Transverse colon (tissue), 4 donors: ENCODE measurements around the gene ARSI. TPM values are rescaled to one million over a fixed set of nuclear protein-coding genes. Genes with fewer than 3 reads are reported as not detected.

Experiments used
- DNase-seq: peaks from one replicate; pipeline ENCODE4 v3.0.0-alpha.2; 2019
- H3K27ac ChIP-seq, 4 donors: fragments of 200-600 bp; sonication (generic); 2 replicates each; pipeline ENCODE4 v1.5.1; 2016 to 2018; ENCODE audit warnings: inconsistent platforms in 4 of 4
- H3K27me3 ChIP-seq: fragments of 200-600 bp; sonication (generic); 2 replicates; pipeline ENCODE4 v1.5.1; 2017; ENCODE audit warnings: inconsistent platforms
- H3K36me3 ChIP-seq, 4 donors: fragments of 200-600 bp; sonication (generic); 2 replicates each; pipeline ENCODE4 v1.5.1; 2017 to 2019; ENCODE audit warnings: inconsistent platforms in 4 of 4
- H3K4me1 ChIP-seq, 4 donors: fragments of 200-600 bp; sonication (generic); 2 replicates each; pipeline ENCODE4 v1.5.1; 2017 to 2020; ENCODE audit warnings: inconsistent platforms in 4 of 4
- H3K4me3 ChIP-seq, 4 donors: fragments of 200-600 bp; sonication (generic); 1 replicate in 1 of 4; 2 replicates in 3 of 4; pipeline versions ENCODE4 v1.5.1 to v1.6.1; 2017 to 2019; ENCODE audit warnings: inconsistent platforms in 4 of 4
- H3K9me3 ChIP-seq, 2 donors: fragments of 200-600 bp; sonication (generic); 2 replicates each; pipeline ENCODE4 v1.5.1; 2017 to 2019; ENCODE audit warnings: inconsistent platforms in 2 of 2
- EP300 ChIP-seq: sonication (generic); formaldehyde crosslinking; IDR thresholded peaks from one replicate; pipeline ENCODE4 v1.6.1; 2017; ENCODE audit warnings: antibody characterized with exemption, low read depth
- POLR2A ChIP-seq: fragments of 450-650 bp; IDR thresholded peaks from one replicate; pipeline ENCODE4 v1.6.1; 2016; ENCODE audit warnings: antibody characterized with exemption, mild to moderate bottlenecking, moderate library complexity
- POLR2AphosphoS5 ChIP-seq, 3 donors: sonication (generic); formaldehyde crosslinking; IDR thresholded peaks; one replicate each; pipeline ENCODE4 v1.6.1; 2016; ENCODE audit warnings: antibody characterized with exemption in 3 of 3
- WGBS, 2 donors: methylation state at CpG; one replicate each; pipeline ENCODE4 v1.1.5; 2018; ENCODE audit warnings: low coverage in 1 of 2; 5-methylcytosine and 5-hydroxymethylcytosine counted together
- in situ Hi-C, 4 donors: fragments of 200-750 bp; cut with MboI; loops; one replicate each; pipeline versions ENCODE4 v1.15.0 to v1.15.1; 2017; ENCODE audit warnings: low sequenced_read_pairs in 3 of 4, low pct_ligation_motif_present in 1 of 4, low pct_unique_long_range_greater_than_20kb in 1 of 4
- intact Hi-C: fragments of 100-400 bp; cut with DNase I; formaldehyde crosslinking; loops from one replicate; pipeline ENCODE4 v1.15.1; 2023; ENCODE audit warnings: low total_unique reads
- total RNA-seq, 4 donors: library from RNA; depleted of rRNA; stranded (reverse); fragments of >200 nt; gene quantifications; one replicate each; pipeline ENCODE4 v1.1.0, GENCODE V29; 2016
- TF ChIP-seq, protein P1 (sequence below), 5 experiments: fragments of 200-600 bp in 3 of 5; fragments of 450-650 bp in 2 of 5; sonication (generic) in 3 of 5; IDR thresholded peaks; 1 replicate in 2 of 5; 2 replicates in 3 of 5; pipeline ENCODE4 v1.5.1; 2016 to 2017; ENCODE audit warnings: antibody characterized with exemption in 5 of 5, inconsistent platforms in 3 of 5, mild to moderate bottlenecking in 2 of 5, moderate library complexity in 1 of 5

ARSI gene
- total RNA-seq, 4 donors from 2014 or later, result 0.48 to 1.6 TPM; not detected in 2

DNA sequence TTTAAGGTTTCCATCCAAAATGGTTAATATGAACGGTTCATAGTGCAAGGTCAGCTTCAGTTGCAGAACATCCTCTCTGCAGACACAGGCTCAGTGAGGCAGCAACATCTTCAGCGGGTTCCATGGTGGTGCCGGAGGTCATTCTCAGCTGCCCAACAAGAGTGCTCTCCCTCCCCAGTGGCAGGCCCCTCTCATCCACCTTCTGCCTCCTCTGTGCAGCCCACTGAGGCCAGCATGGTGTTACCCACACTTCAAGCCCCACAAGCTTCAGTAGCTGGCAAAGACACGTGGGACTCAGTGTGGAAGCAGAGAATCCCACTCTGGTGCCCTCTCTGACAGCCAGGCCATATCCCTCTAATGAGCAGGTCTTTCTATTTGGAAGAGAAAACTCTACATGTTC, 4.1 kb upstream of the ARSI start:
- in situ Hi-C loops, result no loop called here
- Histone ChIP-seq H3K27me3 (peaks cover 24% of the 10 kb centered on the region), H3K4me1 (peaks cover 0 to 25% (median 8%) of the 10 kb centered on the region in 4 donors), H3K27ac (no peak overlapping the region), H3K36me3 (no peaks in the 10 kb centered on the region), H3K4me3 (no peak overlapping the region), H3K9me3 (no peaks in the 10 kb centered on the region)
- TF ChIP-seq, protein P1, sequence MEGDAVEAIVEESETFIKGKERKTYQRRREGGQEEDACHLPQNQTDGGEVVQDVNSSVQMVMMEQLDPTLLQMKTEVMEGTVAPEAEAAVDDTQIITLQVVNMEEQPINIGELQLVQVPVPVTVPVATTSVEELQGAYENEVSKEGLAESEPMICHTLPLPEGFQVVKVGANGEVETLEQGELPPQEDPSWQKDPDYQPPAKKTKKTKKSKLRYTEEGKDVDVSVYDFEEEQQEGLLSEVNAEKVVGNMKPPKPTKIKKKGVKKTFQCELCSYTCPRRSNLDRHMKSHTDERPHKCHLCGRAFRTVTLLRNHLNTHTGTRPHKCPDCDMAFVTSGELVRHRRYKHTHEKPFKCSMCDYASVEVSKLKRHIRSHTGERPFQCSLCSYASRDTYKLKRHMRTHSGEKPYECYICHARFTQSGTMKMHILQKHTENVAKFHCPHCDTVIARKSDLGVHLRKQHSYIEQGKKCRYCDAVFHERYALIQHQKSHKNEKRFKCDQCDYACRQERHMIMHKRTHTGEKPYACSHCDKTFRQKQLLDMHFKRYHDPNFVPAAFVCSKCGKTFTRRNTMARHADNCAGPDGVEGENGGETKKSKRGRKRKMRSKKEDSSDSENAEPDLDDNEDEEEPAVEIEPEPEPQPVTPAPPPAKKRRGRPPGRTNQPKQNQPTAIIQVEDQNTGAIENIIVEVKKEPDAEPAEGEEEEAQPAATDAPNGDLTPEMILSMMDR (IDR thresholded peaks at IDR 0.05), result no peak
- no peak for TF ChIP-seq POLR2AphosphoS5 (IDR thresholded peaks at IDR 0.05)
- TF ChIP-seq POLR2A, result no peak
- no peak for TF ChIP-seq EP300
- WGBS, 2 donors, result 70 to 96% methylated on average over 2 to 4 of the region's 4 CpGs
- DNase-seq, result no peak
- intact Hi-C loops, result no loop called here

DNA sequence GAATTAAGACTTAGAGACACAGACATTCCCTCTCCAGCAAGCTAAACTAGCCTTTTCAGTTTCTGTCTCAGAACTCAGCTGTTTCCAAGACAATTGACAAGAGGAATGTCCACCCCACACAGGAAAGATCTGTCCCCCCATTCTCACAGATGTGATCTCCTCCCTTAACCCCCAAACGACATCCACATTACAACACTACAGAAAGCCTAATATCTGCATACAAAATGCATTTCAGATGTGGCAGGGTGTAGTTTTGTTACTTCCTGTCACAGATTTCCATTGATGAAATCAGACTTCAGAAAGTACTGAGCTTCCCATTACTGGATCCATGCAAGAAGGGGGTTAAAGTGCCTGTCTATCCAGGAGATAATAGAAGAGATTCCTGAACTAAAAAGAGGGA, 2.9 kb upstream of the ARSI start:
- peak overlapping the region in 1 of 4 donors; percentile 17 for H3K27ac ChIP-seq
- in situ Hi-C loops, result no loop called here
- WGBS, 2 donors, result 33 to 58% methylated on average over 1 of the region's 1 CpG

DNA sequence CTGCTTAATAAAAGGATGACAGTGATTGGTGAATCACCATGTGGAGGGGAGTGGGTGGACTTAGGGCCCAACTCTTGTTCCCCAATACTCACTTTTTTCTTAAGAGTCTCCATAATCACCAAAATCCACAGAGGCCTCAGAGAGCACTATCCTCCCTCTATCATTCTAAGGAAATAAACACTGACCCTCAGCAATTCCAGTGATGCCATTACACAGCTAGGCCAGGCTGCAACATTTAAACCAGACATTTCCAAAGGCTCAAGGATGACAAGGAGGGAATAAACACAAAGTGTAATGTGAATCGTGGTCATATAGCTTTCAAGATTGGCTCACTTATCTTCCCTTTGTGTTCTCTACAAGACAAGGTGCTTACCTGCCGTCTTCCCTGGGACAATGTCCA, 2.4 kb upstream of the ARSI start:
- intact Hi-C loops, result no loop called here
- H3K4me1 ChIP-seq, result peaks cover 0 to 27% (median 8%) of the 10 kb centered on the region in 4 donors
- peaks cover 37% of the 10 kb centered on the region for H3K27me3 ChIP-seq
- in situ Hi-C loops, result no loop called here
- H3K4me3 ChIP-seq, result no peak overlapping the region
- peak overlapping the region in 1 of 4 donors; percentile 67 for H3K27ac ChIP-seq
- WGBS, 2 donors, result 63% methylated on average over 2 of the region's 2 CpGs; no CpG with 5 or more reads in 1 of the 2 donors
- DNase-seq, result no peak
- H3K36me3 ChIP-seq, result no peaks in the 10 kb centered on the region
- no peak for TF ChIP-seq POLR2AphosphoS5 (IDR thresholded peaks at IDR 0.05)
- no peak for TF ChIP-seq EP300
- TF ChIP-seq POLR2A, result no peak
- TF ChIP-seq, protein P1 (IDR thresholded peaks at IDR 0.05), result no peak
- H3K9me3 ChIP-seq, result no peaks in the 10 kb centered on the region

More for the DNA sequence above, 2.9 kb upstream of the ARSI start:
- intact Hi-C loops, result no loop called here
- Histone ChIP-seq H3K27me3 (peaks cover 36% of the 10 kb centered on the region), H3K4me1 (peaks cover 0 to 27% (median 8%) of the 10 kb centered on the region in 4 donors), H3K4me3 (no peak overlapping the region), H3K36me3 (no peaks in the 10 kb centered on the region), H3K9me3 (no peaks in the 10 kb centered on the region)
- TF ChIP-seq POLR2A (no peak), EP300 (no peak), POLR2AphosphoS5 (IDR thresholded peaks at IDR 0.05) (no peak)
- TF ChIP-seq, protein P1 (IDR thresholded peaks at IDR 0.05), result no peak
- no peak for DNase-seq

DNA sequence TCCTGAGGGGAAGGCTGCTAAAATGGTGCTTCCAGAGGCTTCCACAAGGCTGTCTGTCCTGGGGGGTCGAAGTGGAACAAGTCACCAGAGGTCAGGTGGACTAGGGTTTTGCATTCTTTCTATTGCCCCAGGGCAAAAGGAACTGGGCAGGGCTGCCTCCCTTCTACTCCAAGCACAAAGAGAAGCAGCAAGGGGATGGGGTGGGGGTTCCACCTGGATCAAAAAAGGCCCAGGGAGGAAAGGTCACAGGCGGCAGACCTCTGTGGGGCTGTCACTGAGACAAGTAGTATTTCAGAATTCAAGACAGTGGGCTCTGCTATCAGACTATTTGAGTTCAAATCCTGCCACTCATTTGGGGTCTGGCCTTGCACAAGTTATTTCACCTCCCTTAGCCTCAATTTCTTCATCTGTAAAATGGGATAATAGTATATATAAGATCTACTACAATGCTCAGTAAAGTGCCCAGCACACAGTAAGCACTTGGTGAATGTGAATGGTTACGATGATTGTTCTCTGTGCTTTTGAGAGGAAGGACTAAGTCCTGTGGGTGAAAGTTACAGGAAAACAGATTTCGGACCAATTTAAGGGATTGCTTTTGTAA, 1.9 kb upstream of the ARSI start:
- in situ Hi-C loops, result no loop called here
- no peak for TF ChIP-seq POLR2A
- no peak for DNase-seq
- H3K9me3 ChIP-seq, result no peaks in the 10 kb centered on the region
- no peaks in the 10 kb centered on the region for H3K36me3 ChIP-seq
- peaks cover 37% of the 10 kb centered on the region for H3K27me3 ChIP-seq
- no peak overlapping the region for H3K4me3 ChIP-seq
- peak overlapping the region; percentile 30 to 67 (median 48) for H3K27ac ChIP-seq
- WGBS, 2 donors, result 63 to 78% methylated on average over 4 of the region's 4 CpGs
- intact Hi-C loops, result no loop called here
- H3K4me1 ChIP-seq, result peaks cover 0 to 29% (median 8%) of the 10 kb centered on the region in 4 donors
